ENCODE data around the gene NEMP1. TPM values are rescaled to one million over a fixed set of nuclear protein-coding genes. Genes with fewer than 3 reads are reported as not detected.
"Not testable (repeated sequence)": the region's sequence is repeated elsewhere in the genome, so short reads cannot be mapped to it uniquely, and the experiment has no call there.

The NEMP1 gene
- total RNA-seq, 2 donors from 2014 or later, result 62.3 to 117 TPM

- Mint-ChIP-seq H3K4me3 (peak overlapping the region; percentile 81), H3K4me1 (peaks cover 34% of the 10 kb centered on the region), H3K27ac (peak overlapping the region; percentile 97), H3K27me3 (no peaks in the 10 kb centered on the region), H3K9me3 (no peaks in the 10 kb centered on the region), H3K36me3 (ENCODE audit: low read depth) (peaks cover 94% of the 10 kb centered on the region)
- ATAC-seq (replicated peaks), result peak; percentile 72
Measured at GRCh38 chr12:57066245-57066644, 12.3 kb downstream of the NEMP1 start.

- H3K4me1 Mint-ChIP-seq, result peaks cover 22% of the 10 kb centered on the region
- peaks cover 94% of the 10 kb centered on the region for H3K36me3 Mint-ChIP-seq (ENCODE audit: low read depth)
- peak; percentile 77 for ATAC-seq (replicated peaks)
- no peaks in the 10 kb centered on the region for H3K27me3 Mint-ChIP-seq
- peak overlapping the region; percentile 81 for H3K4me3 Mint-ChIP-seq
- peak overlapping the region; percentile 97 for H3K27ac Mint-ChIP-seq
- H3K9me3 Mint-ChIP-seq, result no peaks in the 10 kb centered on the region
Measured at GRCh38 chr12:57063991-57064685, 14.5 kb downstream of the NEMP1 start.

DNA sequence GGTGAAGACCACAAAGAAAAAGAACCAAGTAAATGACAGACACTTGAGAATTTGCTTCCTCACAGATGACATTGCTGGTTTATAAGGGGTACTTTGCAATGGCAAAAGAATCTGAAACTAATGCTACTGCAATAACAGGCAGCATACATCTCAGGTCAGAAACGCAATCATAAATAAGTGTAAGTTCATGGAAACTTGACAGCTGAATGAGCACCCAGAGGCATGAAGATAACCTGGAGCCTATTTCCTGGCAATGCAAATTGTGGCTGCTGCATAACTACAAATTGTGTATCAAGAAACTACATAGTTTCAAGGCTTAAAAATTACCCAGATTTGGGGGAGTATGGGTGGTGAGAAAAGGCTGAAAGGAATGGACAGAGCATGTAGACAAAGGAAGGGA lies 20.1 kb downstream of the NEMP1 start:
- Mint-ChIP-seq H3K9me3 (no peaks in the 10 kb centered on the region), H3K27ac (peak overlapping the region; percentile 47), H3K27me3 (no peaks in the 10 kb centered on the region), H3K4me1 (peaks cover 8% of the 10 kb centered on the region), H3K4me3 (no peak overlapping the region), H3K36me3 (ENCODE audit: low read depth) (peaks cover 83% of the 10 kb centered on the region)
- no peak for ATAC-seq (replicated peaks)

DNA sequence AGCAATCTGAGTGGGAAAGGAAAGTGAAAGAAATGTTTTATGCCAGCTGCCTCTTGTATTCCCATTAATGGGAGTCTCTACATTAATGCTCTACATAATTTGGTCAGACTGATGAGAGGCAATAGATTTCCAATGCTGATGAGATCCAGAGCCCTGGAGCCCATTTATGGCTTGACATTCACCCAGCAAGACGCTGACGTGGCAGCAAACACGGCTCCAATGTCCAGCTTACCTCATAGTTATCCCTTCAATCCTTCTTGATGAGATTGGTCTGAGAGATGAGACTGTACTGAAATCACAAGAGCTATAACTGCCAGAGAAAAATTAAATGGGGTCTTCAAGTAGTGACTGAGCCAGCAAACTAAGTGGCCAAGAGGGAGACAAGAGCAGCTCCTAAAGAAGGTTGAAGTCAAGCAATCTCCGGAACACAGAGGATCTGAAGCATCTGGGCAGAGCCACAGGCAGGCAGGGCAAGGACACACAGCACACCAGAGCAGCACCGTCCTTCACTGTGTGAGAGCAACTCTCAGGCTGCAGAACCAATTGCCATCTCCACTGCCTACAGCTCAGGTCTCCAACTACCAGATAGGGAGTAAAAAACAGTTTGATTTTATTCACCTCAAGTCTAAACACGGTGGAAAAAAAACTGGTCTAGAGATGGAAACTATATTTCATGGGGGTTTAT lies 21.4 kb downstream of the NEMP1 start:
- H3K4me1 Mint-ChIP-seq, result peaks cover 4% of the 10 kb centered on the region
- no peak for ATAC-seq (replicated peaks)
- H3K9me3 Mint-ChIP-seq, result no peaks in the 10 kb centered on the region
- H3K27ac Mint-ChIP-seq, result peak overlapping the region; percentile 79
- H3K27me3 Mint-ChIP-seq, result no peaks in the 10 kb centered on the region
- no peak overlapping the region for H3K4me3 Mint-ChIP-seq
- peaks cover 70% of the 10 kb centered on the region for H3K36me3 Mint-ChIP-seq (ENCODE audit: low read depth)

DNA sequence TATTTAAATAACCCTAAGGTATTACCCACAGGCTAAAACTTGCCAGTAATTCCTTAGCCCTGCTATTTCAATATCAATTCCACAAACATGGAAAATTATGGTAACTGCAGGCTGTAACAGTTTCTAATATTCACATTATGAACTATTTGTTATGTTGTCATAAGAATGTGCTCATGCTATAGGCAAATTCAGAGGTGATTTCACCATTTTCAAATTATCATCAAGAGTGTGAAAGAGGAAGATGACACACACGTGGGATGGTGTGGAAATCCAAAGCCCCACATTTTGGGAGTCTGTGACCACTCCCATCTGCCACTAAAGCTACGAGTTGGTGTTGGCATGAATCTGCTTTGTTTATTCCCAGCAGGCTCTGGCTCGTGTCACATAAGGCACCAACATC lies 22.8 kb downstream of the NEMP1 start:
- ATAC-seq (replicated peaks), result no peak
- peaks cover 56% of the 10 kb centered on the region for H3K36me3 Mint-ChIP-seq (ENCODE audit: low read depth)
- peaks cover 4% of the 10 kb centered on the region for H3K4me1 Mint-ChIP-seq
- H3K27me3 Mint-ChIP-seq, result no peaks in the 10 kb centered on the region
- H3K4me3 Mint-ChIP-seq, result no peak overlapping the region
- H3K9me3 Mint-ChIP-seq, result no peaks in the 10 kb centered on the region
- no peak overlapping the region for H3K27ac Mint-ChIP-seq

DNA sequence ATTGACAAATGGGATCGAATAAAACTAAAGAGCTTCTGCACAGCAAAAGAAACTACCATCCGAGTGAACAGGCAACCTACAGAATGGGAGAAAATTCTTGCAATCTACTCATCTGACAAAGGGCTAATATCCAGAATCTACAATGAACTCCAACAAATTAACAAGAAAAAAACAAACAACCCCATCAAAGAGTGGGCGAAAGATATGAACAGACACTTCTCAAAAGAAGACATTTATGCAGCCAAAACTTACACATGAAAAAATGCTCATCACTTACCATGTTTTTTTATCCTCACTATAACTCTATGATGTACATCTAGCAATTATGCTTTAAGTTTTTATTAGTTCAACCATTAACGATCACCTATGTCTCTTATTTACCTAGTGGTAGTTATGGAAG lies 24.7 kb downstream of the NEMP1 start:
- H3K9me3 Mint-ChIP-seq; H3K27ac Mint-ChIP-seq; H3K4me3 Mint-ChIP-seq; ATAC-seq (replicated peaks); H3K27me3 Mint-ChIP-seq: not testable (repeated sequence)
- H3K4me1 Mint-ChIP-seq, result peaks cover 10% of the 10 kb centered on the region
- peaks cover 37% of the 10 kb centered on the region for H3K36me3 Mint-ChIP-seq (ENCODE audit: low read depth)

DNA sequence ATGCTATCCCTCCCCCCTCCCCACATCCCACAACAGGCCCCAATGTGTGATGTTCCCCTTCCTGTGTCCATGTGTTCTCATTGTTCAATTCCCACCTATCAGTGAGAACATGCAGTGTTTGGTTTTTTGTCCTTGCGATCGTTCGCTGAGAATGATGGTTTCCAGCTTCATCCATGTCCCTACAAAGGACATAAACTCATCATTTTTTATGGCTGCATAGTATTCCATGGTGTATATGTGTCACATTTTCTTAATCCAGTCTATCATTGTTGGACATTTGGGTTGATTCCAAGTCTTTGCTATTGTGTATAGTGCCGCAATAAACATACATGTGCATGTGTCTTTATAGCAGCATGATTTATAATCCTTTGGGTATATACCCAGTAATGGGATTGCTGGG lies 25.4 kb downstream of the NEMP1 start:
- not testable (repeated sequence) for H3K27ac Mint-ChIP-seq; H3K9me3 Mint-ChIP-seq; ATAC-seq (replicated peaks); H3K27me3 Mint-ChIP-seq; H3K4me3 Mint-ChIP-seq
- Mint-ChIP-seq H3K4me1 (peaks cover 11% of the 10 kb centered on the region), H3K36me3 (ENCODE audit: low read depth) (peaks cover 30% of the 10 kb centered on the region)

DNA sequence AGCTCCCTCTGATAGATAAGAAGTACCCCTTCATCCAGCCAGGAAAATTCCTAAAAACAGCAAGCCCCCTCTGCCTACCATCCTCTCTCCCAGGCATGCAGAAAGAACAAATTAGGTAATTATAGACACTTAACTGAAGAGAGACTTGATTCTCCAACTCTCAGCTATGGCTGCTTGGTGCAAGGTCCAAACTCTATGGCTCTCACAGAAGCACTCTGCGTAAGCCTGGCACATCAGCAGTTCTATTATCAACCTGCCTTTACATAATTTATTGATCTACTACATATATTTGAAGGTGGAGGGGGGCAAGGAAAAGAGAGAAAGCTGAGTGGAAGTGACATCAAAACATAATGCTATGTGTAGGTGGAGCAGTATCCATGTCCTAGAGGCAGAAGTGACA lies 27.6 kb downstream of the NEMP1 start:
- Mint-ChIP-seq H3K9me3 (no peaks in the 10 kb centered on the region), H3K27me3 (no peaks in the 10 kb centered on the region), H3K4me3 (no peak overlapping the region), H3K27ac (no peak overlapping the region), H3K36me3 (ENCODE audit: low read depth) (peaks cover 8% of the 10 kb centered on the region), H3K4me1 (peaks cover 30% of the 10 kb centered on the region)
- ATAC-seq (replicated peaks), result no peak

- peaks cover 33% of the 10 kb centered on the region for H3K4me1 Mint-ChIP-seq
- H3K27ac Mint-ChIP-seq, result peak within 1 kb of the TSS; percentile 86
- no peak within 1 kb of the TSS for H3K4me3 Mint-ChIP-seq
- H3K27me3 Mint-ChIP-seq, result no peaks in the 10 kb centered on the region
- no peak for ATAC-seq (replicated peaks)
- peaks cover under 1% of the 10 kb centered on the region for H3K36me3 Mint-ChIP-seq (ENCODE audit: low read depth)
- H3K9me3 Mint-ChIP-seq, result no peaks in the 10 kb centered on the region
Measured at GRCh38 chr12:57049890-57050289, 28.7 kb downstream of the NEMP1 start, which contains the start of gene MYO1A. MYO1A (minus strand) TSS chr12:57050129; CDS start chr12:57048323, 1,806 bp downstream.

DNA sequence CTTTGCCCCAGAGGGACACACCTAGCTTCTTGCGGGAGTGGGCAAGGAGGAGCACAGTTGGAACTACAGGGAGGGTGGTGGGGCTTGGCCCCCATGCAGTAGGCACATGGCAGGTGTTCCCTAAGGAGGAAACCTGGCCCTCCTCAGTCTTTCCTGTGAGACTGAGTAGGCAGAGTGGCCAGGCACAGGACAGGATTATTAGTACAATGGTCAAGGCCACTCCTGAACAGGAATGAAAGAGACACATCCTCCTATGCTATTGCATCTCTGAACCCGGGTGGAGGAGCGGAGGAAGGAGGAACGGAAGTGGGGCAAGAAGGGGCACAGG lies 29.5 kb downstream of the NEMP1 start:
- peaks cover 33% of the 10 kb centered on the region for H3K4me1 Mint-ChIP-seq
- no peaks in the 10 kb centered on the region for H3K9me3 Mint-ChIP-seq
- H3K27ac Mint-ChIP-seq, result peak overlapping the region; percentile 86
- H3K36me3 Mint-ChIP-seq (ENCODE audit: low read depth), result no peaks in the 10 kb centered on the region
- no peak for ATAC-seq (replicated peaks)
- no peak overlapping the region for H3K4me3 Mint-ChIP-seq
- H3K27me3 Mint-ChIP-seq, result no peaks in the 10 kb centered on the region

- ATAC-seq (replicated peaks), result no peak
- peaks cover 3% of the 10 kb centered on the region for H3K27me3 Mint-ChIP-seq
- no peaks in the 10 kb centered on the region for H3K36me3 Mint-ChIP-seq (ENCODE audit: low read depth)
- H3K4me3 Mint-ChIP-seq, result no peak overlapping the region
- peaks cover 33% of the 10 kb centered on the region for H3K4me1 Mint-ChIP-seq
- no peaks in the 10 kb centered on the region for H3K9me3 Mint-ChIP-seq
- H3K27ac Mint-ChIP-seq, result peak overlapping the region; percentile 86
Measured at GRCh38 chr12:57048423-57049118, 30.0 kb downstream of the NEMP1 start.

- Mint-ChIP-seq H3K27me3 (peaks cover 5% of the 10 kb centered on the region), H3K9me3 (no peaks in the 10 kb centered on the region), H3K4me1 (peaks cover 33% of the 10 kb centered on the region), H3K4me3 (peak overlapping the region; percentile 53), H3K36me3 (ENCODE audit: low read depth) (no peaks in the 10 kb centered on the region), H3K27ac (peak overlapping the region; percentile 86)
- ATAC-seq (replicated peaks), result no peak
Measured at GRCh38 chr12:57047981-57048380, 30.6 kb downstream of the NEMP1 start.

DNA sequence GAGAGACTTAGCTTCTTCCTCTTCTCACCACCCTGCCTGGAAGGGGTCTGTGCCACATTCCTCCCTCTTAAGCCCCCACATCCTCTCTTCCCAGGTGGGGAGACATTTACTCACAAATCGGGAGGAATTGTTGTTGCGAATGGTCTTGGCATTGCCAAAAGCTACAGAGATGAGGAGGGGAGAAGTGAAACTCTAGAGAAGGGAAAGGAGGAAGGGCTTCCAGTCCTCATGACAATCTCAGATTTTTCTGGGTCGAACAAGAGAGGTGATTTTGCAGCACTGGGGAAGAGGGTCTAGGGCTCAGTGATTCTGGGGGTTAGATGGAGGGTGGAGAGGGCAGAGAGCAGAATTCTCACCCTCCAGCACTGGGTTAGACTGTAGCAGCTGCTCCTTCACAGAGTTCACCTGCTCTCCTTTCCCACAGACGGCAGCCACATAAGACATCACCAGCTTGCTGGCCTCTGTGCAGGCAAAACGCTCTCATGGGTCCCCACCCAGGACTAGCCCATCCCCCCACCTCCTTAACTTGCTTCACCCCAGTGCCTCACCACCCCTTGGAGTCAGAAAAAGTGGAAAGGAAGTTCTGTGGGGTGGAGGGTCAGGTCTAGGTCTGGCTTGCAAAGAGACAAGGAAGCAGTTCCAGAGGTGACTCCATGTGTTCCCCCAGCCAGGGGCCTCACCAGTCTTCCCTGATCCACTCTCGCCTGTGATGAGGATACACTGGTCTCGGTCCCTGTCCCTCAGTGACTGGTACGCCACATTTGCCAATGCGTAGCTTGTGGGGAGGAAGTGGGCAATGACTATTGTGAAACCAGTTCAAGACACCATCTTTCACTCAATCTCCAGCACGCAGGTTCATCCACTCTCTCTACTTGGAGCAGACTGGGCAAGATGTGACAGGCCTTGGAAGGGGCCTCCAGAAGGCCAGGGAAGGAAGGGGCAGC lies 31.4 kb downstream of the NEMP1 start:
- H3K4me3 Mint-ChIP-seq, result peak overlapping the region; percentile 53
- peaks cover 5% of the 10 kb centered on the region for H3K27me3 Mint-ChIP-seq
- peak overlapping the region; percentile 86 for H3K27ac Mint-ChIP-seq
- H3K36me3 Mint-ChIP-seq (ENCODE audit: low read depth), result no peaks in the 10 kb centered on the region
- H3K9me3 Mint-ChIP-seq, result no peaks in the 10 kb centered on the region
- H3K4me1 Mint-ChIP-seq, result peaks cover 33% of the 10 kb centered on the region
- ATAC-seq (replicated peaks), result peak; percentile 97

Data from activated T-helper 17 cell treated with anti-CD3 and anti-CD28 coated beads, Interleukin-2, amount 50 U/mL, for 72 hours (primary cell).